Astrocyte of the cerebellum (primary cell): ENCODE results near the gene TSFM.

Source experiments
- DNase-seq: peaks from one replicate; pipeline ENCODE4 v3.0.0-alpha.2; 2011; ENCODE audit warnings: low read depth
- H3K4me3 ChIP-seq: 2 replicates; pipeline ENCODE4 v1.5.1; 2011; ENCODE audit warnings: mild to moderate bottlenecking, low read depth, low read length, moderate library complexity
- in situ Hi-C: cut with HindIII; loops from 2 replicates; pipeline ENCODE4 v1.10.0; 2017; ENCODE audit warnings: low sequenced_read_pairs
- TF ChIP-seq, protein P1 (sequence below): IDR thresholded peaks from 2 replicates; pipeline ENCODE4 v1.5.1; 2012; ENCODE audit warnings: low read length, low read depth, moderate library complexity, mild to moderate bottlenecking; ENCODE audit errors: missing control alignments

Gene TSFM

DNA sequence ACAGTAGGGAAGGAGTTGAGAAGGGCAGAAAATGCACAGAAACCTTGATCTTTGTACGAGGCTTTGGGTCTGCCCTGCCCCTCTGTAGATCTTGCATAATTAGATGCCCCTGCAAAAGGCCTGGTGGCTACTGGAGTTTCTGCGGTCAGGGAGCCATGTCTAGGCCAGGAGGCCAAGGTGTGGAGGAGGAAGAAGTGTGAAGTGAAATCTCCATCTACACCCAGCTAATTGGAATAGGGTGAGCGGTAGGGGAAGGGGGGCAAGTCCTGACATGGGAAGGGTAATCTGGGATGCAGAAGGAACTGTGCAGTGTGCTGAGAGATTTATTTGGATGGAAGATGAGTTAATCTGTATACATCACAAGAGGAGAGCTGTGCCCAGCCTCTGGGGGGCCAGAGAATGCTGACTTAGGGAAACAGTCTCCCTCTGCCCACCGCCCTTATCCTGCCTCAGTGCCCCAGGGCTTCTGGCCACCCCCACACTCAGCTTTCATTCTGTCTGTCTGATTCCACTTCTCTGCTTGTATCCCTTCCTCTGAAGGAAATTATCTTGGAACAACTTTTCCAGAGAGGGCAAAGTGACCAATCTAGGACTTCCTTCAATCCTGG, 21.1 kb upstream of the TSFM start:
- DNase-seq: no peak
- no peak overlapping the region for H3K4me3 ChIP-seq
- in situ Hi-C loops: no loop called here
- TF ChIP-seq, protein P1, sequence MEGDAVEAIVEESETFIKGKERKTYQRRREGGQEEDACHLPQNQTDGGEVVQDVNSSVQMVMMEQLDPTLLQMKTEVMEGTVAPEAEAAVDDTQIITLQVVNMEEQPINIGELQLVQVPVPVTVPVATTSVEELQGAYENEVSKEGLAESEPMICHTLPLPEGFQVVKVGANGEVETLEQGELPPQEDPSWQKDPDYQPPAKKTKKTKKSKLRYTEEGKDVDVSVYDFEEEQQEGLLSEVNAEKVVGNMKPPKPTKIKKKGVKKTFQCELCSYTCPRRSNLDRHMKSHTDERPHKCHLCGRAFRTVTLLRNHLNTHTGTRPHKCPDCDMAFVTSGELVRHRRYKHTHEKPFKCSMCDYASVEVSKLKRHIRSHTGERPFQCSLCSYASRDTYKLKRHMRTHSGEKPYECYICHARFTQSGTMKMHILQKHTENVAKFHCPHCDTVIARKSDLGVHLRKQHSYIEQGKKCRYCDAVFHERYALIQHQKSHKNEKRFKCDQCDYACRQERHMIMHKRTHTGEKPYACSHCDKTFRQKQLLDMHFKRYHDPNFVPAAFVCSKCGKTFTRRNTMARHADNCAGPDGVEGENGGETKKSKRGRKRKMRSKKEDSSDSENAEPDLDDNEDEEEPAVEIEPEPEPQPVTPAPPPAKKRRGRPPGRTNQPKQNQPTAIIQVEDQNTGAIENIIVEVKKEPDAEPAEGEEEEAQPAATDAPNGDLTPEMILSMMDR: no peak

DNA sequence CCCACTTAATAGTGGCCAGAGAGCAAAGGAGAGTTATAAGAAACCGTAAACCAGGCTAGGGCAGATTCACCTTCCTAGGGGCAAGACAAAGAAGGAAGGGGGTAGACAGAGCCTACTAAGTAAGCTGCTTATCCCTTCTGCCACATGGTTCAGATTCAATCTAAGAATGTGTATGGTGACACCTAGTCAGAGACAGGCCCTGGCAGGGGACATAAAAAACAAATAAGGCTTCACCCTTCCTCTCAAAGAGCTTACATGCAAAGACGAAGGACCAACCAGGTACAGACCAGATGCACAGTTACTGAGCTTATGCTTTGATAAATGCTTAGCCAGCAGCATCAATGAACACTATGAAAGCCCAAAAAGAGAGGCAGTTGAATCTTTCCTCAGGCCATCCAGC, 20.1 kb upstream of the TSFM start:
- in situ Hi-C loops: no loop called here
- TF ChIP-seq, protein P1: no peak
- H3K4me3 ChIP-seq: no peak overlapping the region

DNA sequence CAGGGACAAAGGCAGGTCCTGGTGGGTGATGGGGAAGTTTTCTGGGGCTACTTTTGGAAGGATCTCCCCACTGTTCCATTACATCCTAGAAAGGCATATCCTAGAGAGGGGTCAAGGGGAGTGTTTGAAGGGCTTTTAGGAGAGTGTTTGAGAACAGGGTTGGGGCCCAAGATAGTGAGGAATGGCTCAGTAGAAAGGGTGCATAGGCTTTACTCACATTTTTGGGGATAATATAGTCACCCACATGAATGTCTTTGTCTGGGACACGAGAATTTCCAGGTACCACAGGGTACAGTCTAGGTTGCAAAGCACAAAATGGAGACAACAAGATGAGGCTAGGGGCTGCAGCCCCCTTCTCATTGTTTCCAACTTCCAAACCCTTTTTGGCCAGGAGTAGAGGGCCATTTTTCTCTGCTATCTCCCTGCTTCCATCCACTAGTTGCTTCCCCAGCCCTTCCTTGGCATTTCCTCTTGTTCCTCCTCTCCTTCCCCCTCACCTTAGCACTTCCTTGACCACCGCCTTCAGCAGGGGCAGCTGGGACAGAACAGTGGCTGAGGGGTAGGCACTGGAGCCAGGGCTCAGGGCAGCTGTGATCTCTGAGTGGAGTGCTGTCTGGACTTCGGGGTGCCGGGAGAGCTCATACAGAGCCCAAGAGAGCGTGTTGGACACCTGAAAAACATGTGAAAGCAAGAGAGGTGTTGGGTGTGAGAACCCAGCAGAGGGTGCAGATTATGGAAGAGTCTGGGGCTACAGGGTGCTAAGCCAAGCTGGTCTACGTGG, 18.5 kb upstream of the TSFM start:
- in situ Hi-C loops: no loop called here
- TF ChIP-seq, protein P1: no peak
- no peak overlapping the region for H3K4me3 ChIP-seq
- DNase-seq: no peak

More for the DNA sequence above, 20.1 kb upstream of the TSFM start:
- no peak for DNase-seq

DNA sequence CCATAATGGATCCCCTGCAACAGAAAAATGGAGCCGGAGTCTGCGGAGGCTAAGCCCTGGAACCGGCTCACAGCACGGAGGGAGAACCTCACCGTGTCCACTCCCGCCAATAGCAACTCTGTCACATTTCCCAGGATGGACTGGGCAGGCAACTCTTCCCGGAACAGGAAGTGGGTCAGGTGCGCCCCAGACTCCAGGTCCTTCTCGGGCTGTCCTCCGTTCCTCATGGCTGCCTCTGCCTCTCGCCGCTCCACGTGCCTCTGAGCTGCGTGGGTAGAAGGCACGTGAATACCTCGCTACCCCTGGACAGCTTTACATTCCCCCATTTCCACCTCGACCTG, 18.0 kb upstream of the TSFM start:
- peak overlapping the region; percentile 21 for H3K4me3 ChIP-seq
- DNase-seq: no peak
- TF ChIP-seq, protein P1: no peak
- in situ Hi-C loops: no loop called here

DNA sequence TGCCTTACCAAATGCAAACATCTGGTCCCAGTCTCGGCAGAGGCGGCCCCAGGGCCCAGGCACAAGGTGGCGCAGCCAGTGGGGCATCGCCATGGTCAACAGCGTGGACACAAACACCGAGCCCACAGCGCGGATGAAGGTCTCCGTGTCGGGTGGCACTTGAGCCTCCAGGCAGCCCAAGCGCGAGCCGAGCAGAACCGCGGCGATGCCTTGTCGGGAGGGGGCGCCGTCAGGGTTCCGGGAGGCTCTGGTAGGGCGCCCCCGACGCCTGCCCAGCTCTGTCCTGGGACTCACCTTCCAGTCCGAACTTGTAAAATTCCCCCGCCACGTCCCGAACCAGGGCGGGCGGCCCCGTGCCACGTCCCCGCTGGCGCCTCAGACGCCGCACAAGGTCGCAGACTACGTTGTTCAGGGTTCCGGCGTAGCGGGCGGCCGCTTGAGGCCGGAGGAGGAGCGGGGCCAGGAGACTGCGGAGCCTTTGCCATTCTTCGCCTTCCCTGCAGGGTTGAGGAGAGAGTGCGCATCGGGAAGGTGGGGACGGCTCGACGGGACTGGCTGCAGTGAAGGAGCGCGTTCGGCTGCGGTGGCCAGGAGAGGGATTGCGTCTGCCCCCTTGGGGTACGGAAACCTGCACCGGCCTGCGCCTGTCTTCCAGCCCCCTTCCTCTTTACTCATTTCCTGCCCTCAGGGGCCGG, 17.4 kb upstream of the TSFM start:
- in situ Hi-C loops: no loop called here
- DNase-seq: no peak
- H3K4me3 ChIP-seq: peak overlapping the region; percentile 21
- TF ChIP-seq, protein P1: peak; percentile 22

DNA sequence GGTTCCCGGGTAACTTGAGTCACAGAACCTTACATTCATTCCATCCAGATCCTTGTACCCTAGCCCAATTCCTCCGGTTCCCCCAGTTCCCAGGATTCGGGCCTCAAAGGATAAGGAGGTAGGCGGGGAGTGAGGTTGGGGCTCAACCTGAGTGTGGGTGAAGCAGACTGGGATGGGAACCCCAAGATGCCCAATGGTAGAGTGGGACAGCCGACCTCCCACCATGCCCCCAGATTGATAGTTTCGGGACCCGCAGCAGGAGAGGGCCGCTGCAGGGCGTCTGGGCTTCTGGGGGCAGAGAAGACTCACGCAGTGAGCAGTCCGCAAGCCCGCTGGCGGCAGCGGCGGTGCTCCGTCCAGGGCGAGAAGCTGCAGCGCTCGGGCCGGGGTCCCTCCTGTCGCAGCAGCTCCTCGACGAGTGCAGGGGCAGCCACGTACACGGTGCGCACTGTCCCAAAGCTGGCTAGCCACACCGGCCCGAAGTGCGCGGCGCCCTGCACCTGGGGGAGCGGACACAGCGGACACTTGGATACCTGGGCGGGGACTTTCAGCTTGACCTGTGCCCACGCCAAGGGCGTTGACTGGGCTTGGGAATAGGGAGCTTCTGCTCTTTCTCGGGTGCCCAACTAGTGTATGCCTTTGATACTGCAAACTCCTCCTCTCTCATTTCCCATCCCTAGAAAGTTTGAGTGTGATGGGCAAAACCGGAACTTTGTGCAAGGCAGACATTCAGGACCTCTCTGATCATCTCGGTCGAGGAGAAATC, 16.7 kb upstream of the TSFM start:
- TF ChIP-seq, protein P1: no peak
- H3K4me3 ChIP-seq: peak overlapping the region; percentile 9
- in situ Hi-C loops: no loop called here
- DNase-seq: no peak
